ENCODE measurements around the gene RPRD1B.

RPRD1B gene, protein sequence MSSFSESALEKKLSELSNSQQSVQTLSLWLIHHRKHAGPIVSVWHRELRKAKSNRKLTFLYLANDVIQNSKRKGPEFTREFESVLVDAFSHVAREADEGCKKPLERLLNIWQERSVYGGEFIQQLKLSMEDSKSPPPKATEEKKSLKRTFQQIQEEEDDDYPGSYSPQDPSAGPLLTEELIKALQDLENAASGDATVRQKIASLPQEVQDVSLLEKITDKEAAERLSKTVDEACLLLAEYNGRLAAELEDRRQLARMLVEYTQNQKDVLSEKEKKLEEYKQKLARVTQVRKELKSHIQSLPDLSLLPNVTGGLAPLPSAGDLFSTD

DNA sequence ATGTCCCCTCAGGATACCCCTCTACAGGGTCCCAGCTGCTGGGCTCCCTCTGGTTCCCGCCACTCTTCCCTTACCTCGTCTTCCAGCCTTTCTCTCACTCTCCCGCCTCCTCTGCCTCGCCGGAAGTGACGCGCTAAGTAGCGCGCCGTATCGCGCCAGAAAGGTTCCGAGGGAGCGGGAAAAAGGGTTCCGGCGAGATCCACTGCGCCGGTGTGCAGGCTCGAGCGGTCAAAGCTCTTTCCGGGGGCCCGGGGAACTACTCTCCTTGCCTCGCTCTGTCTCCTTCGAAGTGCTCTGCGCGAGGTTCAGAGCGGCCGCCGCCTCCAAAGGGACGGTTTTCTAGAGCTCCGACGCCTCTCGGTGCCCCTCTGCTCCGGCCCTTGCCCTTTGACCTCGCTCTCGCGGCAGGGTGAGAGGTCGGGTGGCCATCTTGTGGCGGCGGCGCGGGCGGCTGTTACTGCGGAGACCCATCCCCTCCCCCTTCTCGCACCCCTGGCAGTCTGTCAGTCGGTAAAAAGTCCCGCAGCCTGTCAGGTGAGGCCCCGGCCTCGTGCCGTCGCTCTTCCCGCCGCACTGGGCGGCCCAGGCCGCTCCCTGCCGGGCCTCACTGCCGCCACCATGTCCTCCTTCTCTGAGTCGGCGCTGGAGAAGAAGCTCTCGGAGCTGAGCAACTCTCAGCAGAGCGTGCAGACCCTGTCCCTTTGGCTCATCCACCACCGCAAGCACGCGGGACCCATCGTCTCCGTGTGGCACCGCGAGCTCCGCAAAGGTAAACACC is at the start of gene RPRD1B, which contains the start of gene TTI1:
TSS of gene RPRD1B (plus strand) at position 417 of the 778 bp plus-strand sequence. CDS start at position 619, 202 bp downstream.
TSS of gene TTI1 (minus strand) at position 127 of the 778 bp plus-strand sequence. CDS start 19,640 bp downstream, outside the sequence.
- peak; percentile 89 for DNase-seq (ENCODE audit: low spot score)

DNA sequence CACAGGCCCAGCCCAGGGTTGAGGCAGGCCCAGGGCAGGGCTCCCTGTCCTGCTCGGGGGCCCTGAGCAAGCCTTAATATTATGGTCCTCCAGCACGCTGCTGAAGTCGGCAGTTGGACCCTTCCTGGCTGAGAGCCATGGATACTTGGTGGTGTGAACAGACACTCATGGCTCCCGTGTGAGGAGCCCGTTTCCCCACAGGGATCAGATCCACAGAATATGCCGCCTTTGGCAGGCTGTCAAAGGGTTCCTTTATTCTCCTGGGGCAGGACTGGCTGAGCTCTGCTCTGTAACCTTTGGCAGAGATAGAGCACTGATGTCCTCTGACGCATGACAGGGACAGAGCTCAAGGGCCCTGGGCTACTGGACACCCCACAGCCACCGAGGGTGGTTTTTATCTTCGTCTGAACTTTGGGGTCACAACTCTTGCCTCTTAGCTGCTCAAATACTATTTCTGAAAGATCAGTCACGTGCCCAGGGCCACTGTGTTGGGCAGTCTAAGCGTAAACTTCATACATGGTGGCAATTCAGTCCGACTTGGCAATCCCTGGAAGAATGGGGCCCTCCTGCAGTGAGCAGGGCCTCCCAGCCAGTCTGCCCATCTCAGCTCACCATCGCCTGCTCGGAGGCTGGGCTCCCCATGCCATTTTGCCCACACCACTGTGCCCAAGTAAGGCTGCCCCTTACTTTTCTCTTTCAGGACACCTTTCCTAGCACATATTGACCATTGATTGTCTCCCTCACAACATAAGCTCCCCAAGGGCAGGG is 49.3 kb upstream of the RPRD1B start:
- DNase-seq (ENCODE audit: low spot score): peak; percentile 70

DNA sequence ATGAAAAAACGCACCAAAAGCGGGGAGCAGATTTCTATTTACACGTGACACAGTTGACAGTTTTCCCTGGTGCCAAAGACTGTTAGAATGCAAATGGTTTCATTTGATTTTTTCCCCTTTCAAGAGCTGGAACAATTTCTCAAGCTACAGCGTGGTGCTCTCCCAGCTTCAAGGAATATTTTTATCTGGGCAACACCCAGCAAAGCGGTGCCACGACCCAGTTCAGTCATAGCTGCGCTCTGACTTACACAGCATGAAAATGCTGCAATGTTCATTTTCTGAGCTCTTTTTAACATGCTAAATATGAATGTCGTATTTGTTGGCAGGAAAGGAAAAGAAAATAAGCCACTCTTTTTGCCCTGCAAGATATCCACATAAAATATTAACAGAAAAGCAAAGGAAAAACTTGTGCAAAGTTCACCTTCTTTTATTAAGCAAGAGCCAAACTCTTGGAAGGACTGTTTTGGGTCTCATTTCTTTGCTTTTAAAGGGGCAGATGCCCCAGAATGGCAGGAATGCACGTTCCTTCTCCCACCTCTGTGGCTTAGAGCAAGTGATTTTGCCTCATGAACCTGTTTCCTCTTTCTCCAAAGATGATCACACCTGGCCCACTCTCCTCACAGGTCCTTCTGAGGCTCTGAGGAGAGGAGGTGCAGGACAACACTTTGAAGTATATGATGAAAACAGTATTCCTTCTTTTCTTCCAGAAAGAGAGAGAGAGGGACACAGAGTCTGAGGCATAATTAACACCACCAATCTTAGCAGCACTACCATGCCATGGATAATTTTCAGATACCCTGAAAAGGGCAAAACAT is 47.3 kb upstream of the RPRD1B start:
- no peak for DNase-seq (ENCODE audit: low spot score)

DNA sequence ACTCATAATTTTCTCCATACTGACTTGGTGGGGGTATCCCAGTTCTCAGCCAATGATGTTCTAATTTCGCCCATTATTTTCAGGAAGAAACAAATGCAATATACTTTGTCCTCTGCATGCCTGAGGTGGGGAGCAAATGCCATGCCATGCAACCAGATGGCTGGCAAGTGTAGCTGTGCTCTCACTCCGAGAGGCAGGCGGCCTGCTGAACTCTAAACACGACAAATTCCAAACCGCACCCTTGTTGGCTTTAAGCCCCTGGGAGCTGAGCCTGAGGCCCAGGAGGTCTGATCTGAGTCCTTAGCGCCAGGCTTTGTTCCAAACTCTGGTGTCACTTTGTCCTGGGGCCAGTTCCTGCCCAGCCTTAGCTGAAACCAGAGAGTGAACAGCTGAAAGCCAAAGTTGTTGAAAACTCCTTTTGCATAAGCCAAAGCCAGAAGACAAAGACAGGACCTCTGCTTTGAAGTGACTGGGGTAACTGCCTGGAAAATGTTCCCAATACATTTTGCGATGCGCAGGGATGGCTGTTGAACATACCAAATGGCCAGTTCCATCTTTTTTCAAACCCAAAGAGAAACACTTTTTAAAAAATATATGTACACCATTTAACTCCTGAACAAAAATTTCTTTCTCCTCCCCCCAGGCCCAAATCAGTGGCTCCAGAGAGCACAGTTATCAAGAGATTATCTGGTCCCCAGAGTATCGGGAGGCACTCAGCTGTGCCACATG is 46.5 kb upstream of the RPRD1B start:
- no peak for DNase-seq (ENCODE audit: low spot score)

- DNase-seq (ENCODE audit: low spot score): no peak
Measured at GRCh38 chr20:37987602-37988290, 45.8 kb upstream of the RPRD1B start.

DNA sequence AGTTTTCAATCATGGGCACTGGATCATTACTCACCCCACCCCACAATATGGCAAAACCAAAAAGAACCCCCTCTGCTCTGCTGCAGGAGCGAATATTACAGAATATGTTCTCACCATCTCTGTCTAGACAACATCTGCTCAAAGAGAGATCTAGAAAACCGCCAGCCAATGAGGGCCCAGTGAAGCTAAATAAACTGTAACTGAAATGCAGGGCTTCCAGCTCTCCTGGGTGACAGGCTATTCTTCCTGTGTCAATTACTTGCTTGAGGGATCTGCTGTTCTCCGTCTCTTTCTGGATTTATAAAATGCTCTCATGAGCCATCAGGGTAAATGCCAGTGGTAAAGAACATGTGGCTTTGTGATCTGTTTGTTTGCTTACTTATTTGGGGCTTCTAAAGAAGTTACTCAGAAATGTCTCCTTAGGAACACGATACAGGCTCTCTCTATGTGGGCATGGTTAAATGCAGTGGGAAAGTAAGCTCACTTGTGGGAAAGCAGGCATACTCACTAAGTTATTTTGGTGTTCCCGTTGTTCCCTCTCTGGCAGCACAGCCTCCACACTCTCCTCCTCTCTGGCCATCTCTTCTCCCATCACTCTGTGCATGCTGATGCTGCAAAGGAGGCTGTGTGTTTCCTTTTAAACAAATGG is 45.1 kb upstream of the RPRD1B start:
- no peak for DNase-seq (ENCODE audit: low spot score)

GRCh38 chr20:37989601-37990295 is 43.8 kb upstream of the RPRD1B start:
- DNase-seq (ENCODE audit: low spot score): no peak

- DNase-seq (ENCODE audit: low spot score): no peak
Measured at GRCh38 chr20:37990571-37991151, 42.9 kb upstream of the RPRD1B start.

DNA sequence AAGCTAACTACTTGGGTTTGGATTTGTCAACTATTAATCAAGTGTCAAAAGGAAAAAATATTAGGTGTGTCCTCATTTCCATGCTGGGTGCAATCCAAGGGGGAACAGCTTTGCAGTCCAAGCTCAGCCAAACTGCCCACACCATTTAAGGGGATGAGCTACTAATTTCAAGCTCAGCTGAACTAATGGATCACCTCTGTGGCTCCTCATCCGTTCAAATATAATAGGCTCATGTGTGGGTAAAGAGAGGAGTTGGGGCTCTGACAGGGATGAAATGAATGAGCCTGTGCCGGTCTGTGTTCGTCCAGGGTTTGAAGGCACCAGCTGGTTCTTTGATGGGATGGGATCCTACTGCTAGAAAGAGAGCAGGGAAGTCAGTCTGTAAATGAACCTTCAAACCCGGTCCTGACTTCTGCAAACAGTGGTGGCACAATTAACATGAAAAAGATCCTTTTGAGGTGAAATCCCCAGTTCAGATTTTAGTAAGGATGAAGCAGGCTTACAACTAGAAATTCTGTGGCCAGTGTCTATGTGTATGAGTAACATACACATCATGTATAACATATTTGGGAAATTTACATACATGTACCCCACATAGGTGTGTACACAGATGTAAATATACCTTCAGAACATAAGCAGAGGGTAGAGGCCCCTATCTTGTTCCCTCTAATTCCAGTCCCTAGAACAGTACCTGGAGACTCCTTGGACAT is 42.2 kb upstream of the RPRD1B start:
- no peak for DNase-seq (ENCODE audit: low spot score)

GRCh38 chr20:37991908-37992307 is 41.6 kb upstream of the RPRD1B start:
- DNase-seq (ENCODE audit: low spot score): no peak

GRCh38 chr20:37992802-37993409 is 40.6 kb upstream of the RPRD1B start:
- no peak for DNase-seq (ENCODE audit: low spot score)

DNA sequence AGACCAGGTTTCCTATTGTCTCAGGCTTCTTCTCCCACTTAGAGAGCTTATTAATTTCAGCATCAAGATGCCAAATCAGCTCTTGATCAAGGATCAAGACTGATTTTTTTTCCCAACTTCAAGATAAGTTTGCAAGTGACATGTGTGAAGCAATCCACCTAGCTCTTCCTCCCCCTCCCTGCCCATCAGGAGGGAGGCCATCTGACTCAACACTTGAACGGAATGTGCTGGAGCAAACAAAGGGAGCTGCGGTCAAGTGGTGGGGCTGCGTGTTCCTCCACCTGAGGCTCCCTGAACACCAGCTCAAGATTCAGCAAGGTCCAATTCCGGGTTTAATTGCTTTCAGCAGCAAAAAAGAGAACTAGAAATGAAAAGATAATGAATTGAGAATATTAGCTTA is 39.0 kb upstream of the RPRD1B start:
- no peak for DNase-seq (ENCODE audit: low spot score)

- no peak for DNase-seq (ENCODE audit: low spot score)
Measured at GRCh38 chr20:37995856-37996605, 37.5 kb upstream of the RPRD1B start.

DNA sequence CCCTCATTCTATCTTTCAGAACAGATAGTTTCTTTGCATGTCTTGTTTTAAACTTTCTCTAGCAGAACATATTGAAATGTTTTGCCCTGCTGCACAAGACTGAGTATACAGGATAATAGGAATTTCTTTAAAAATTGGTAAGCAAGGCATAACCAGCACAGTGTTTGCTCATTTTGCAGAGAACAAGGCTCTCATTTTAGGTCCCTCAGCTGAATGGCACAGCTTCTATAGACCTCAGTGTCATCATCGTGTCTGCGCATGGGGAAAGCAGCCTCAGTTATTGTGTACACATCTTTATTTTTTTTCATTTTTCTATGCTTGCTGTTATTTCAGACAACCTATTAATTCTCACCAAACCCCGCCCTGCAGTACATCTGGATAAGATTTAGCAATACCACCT is 36.0 kb upstream of the RPRD1B start:
- peak; percentile 47 for DNase-seq (ENCODE audit: low spot score)

DNA sequence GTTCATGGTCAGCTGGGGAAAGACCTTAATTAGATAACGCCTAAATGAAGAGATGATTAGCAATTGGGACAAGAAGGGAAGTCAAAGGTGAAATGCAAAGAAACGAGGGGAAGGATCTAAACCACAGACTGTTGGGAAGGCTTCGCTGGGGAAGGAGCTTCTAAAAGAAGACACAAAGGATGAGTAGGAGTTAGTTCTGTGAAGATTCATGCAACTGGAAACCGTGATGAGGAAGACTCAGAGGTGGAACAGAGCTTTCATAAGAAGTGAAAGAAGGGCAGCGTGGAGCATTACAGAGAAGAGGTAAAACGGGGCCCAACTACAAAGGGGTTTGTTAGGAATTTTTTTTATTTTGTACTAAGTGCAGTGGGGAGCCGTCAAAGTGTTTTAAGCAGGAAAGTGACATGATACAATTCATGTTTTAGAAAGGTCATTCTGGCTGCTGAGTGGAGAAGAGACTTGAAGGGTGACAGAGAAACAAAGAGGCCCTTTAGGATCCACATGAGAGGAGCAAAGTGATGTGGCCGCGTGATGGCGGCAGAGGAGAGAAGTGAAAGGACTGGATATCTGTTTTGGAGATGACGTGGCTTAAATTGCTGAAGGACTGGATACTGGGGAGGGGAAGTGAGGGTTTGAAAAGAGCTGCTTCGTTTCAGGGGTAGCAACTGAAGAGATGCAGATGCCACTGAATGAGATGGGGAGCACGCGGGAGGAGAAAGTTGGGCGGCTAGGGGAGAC is 33.9 kb upstream of the RPRD1B start:
- DNase-seq (ENCODE audit: low spot score): peak; percentile 87

- DNase-seq (ENCODE audit: low spot score): no peak
Measured at GRCh38 chr20:38000293-38000692, 33.3 kb upstream of the RPRD1B start.

All from globus pallidus (tissue), 1 donor.